Raji (cell line): ENCODE measurements around the gene MDGA2.

ENCODE experiments used
- POLR2A ChIP-seq: IDR thresholded peaks from 2 replicates; pipeline ENCODE4 v1.6.1; 2011; ENCODE audit warnings: low read depth, low read length, control low read depth; ENCODE audit not compliant: insufficient read depth

Gene MDGA2

GRCh38 chr14:47675466-47676314 lies at the start of gene MDGA2:
Gene MDGA2, minus strand, starts transcription at chr14:47675605.
- no peak for TF ChIP-seq POLR2A

- TF ChIP-seq POLR2A = no peak
Measured at GRCh38 chr14:47722929-47723693, 47.7 kb upstream of the MDGA2 start.

GRCh38 chr14:47720281-47720680 lies 44.9 kb upstream of the MDGA2 start:
- no peak for TF ChIP-seq POLR2A

- TF ChIP-seq POLR2A = no peak
Measured at GRCh38 chr14:47715330-47715729, 39.9 kb upstream of the MDGA2 start.

- no peak for TF ChIP-seq POLR2A
Measured at GRCh38 chr14:47710581-47710980, 35.2 kb upstream of the MDGA2 start.

GRCh38 chr14:47705683-47706082 lies 30.3 kb upstream of the MDGA2 start:
- no peak for TF ChIP-seq POLR2A

GRCh38 chr14:47691829-47692228 lies 16.4 kb upstream of the MDGA2 start:
- TF ChIP-seq POLR2A = no peak

GRCh38 chr14:47678993-47679392 lies 3.6 kb upstream of the MDGA2 start:
- no peak for TF ChIP-seq POLR2A

GRCh38 chr14:47678157-47678556 lies 2.8 kb upstream of the MDGA2 start:
- no peak for TF ChIP-seq POLR2A

- no peak for TF ChIP-seq POLR2A
Measured at GRCh38 chr14:47676315-47676617, 861 bp upstream of the MDGA2 start.

- no peak for TF ChIP-seq POLR2A
Measured at GRCh38 chr14:47674543-47675465, 601 bp downstream of the MDGA2 start.

GRCh38 chr14:47674148-47674542 lies 1.3 kb downstream of the MDGA2 start:
- TF ChIP-seq POLR2A = no peak

- TF ChIP-seq POLR2A = no peak
Measured at GRCh38 chr14:47665337-47666134, 9.9 kb downstream of the MDGA2 start.

- TF ChIP-seq POLR2A = no peak
Measured at GRCh38 chr14:47662466-47662865, 12.9 kb downstream of the MDGA2 start.
